SW 1271 (cell line): Measurements from ENCODE around the gene DOCK11.

Experiments
- DNase-seq, 2 experiments: peaks; one replicate each; lab custom pipeline; 2025; lab: John Stamatoyannopoulos, UW

The DOCK11 gene

GRCh38 chrX:118530219-118530911 is 34.8 kb downstream of the DOCK11 start:
- DNase-seq: no peak

GRCh38 chrX:118534716-118535493 is 39.3 kb downstream of the DOCK11 start:
- no peak for DNase-seq

GRCh38 chrX:118536204-118536603 is 40.6 kb downstream of the DOCK11 start:
- no peak for DNase-seq

GRCh38 chrX:118536687-118537461 is 41.3 kb downstream of the DOCK11 start:
- no peak for DNase-seq

- no peak for DNase-seq
Observed at GRCh38 chrX:118538386-118538785, 42.8 kb downstream of the DOCK11 start.

- no peak for DNase-seq
Observed at GRCh38 chrX:118540342-118540741, 44.7 kb downstream of the DOCK11 start.

- no peak for DNase-seq
Observed at GRCh38 chrX:118541482-118541881, 45.9 kb downstream of the DOCK11 start.

- no peak for DNase-seq
Observed at GRCh38 chrX:118545510-118545909, 49.9 kb downstream of the DOCK11 start.

GRCh38 chrX:118548841-118549240 is 53.2 kb downstream of the DOCK11 start:
- no peak for DNase-seq

GRCh38 chrX:118550792-118551191 is 55.2 kb downstream of the DOCK11 start:
- no peak for DNase-seq

GRCh38 chrX:118551426-118551825 is 55.8 kb downstream of the DOCK11 start:
- no peak for DNase-seq

GRCh38 chrX:118552121-118552900 is 56.7 kb downstream of the DOCK11 start:
- DNase-seq: no peak

GRCh38 chrX:118553042-118553710 is 57.6 kb downstream of the DOCK11 start:
- no peak for DNase-seq

- no peak for DNase-seq
Observed at GRCh38 chrX:118554511-118554910, 58.9 kb downstream of the DOCK11 start.

GRCh38 chrX:118558926-118559325 is 63.3 kb downstream of the DOCK11 start:
- no peak for DNase-seq

GRCh38 chrX:118560489-118560888 is 64.9 kb downstream of the DOCK11 start:
- no peak for DNase-seq

GRCh38 chrX:118562582-118563164 is 67.1 kb downstream of the DOCK11 start:
- no peak for DNase-seq

GRCh38 chrX:118564498-118564897 is 68.9 kb downstream of the DOCK11 start:
- DNase-seq: no peak

- DNase-seq: no peak
Observed at GRCh38 chrX:118565853-118566252, 70.2 kb downstream of the DOCK11 start.

- no peak for DNase-seq
Observed at GRCh38 chrX:118566359-118566758, 70.7 kb downstream of the DOCK11 start.

- no peak for DNase-seq
Observed at GRCh38 chrX:118569676-118570075, 74.1 kb downstream of the DOCK11 start.
